Esophagus (tissue), 2 donors: ENCODE results near the gene KIAA0513. TPM values are rescaled to one million over a fixed set of nuclear protein-coding genes. Genes with fewer than 3 reads are reported as not detected.

Source experiments
- H3K27ac ChIP-seq, 2 donors: one replicate each; pipeline ENCODE4 v1.5.1; 2013; ENCODE audit warnings: low read depth in 2 of 2, mild to moderate bottlenecking in 2 of 2, inconsistent platforms in 1 of 2, low read length in 1 of 2, moderate library complexity in 1 of 2
- H3K27me3 ChIP-seq, 2 donors: one replicate each; pipeline ENCODE4 v1.6.1; 2013; ENCODE audit warnings: low read length in 2 of 2, control low read depth in 1 of 2, mild to moderate bottlenecking in 1 of 2; ENCODE audit not compliant: insufficient read depth in 2 of 2, control insufficient read depth in 1 of 2
- H3K36me3 ChIP-seq, 2 donors: one replicate each; pipeline ENCODE4 v1.6.1; 2013; ENCODE audit warnings: low read length in 1 of 2; ENCODE audit not compliant: control insufficient read depth in 2 of 2, insufficient read depth in 2 of 2
- H3K4me1 ChIP-seq, 2 donors: one replicate each; pipeline ENCODE4 v1.6.1; 2013; ENCODE audit warnings: low read length in 1 of 2; ENCODE audit not compliant: control insufficient read depth in 2 of 2, insufficient read depth in 2 of 2
- H3K4me3 ChIP-seq, 2 donors: one replicate each; pipeline ENCODE4 v1.5.1; 2013; ENCODE audit warnings: low read length in 2 of 2, mild to moderate bottlenecking in 2 of 2, low read depth in 1 of 2, moderate library complexity in 1 of 2
- H3K9me3 ChIP-seq, 2 donors: one replicate each; pipeline ENCODE4 v1.6.1; 2013; ENCODE audit warnings: mild to moderate bottlenecking in 2 of 2, low read depth in 1 of 2, low read length in 1 of 2, moderate library complexity in 1 of 2; ENCODE audit not compliant: control insufficient read depth in 2 of 2, insufficient read depth in 1 of 2
- WGBS, 2 donors: extraction: QIAGEN DNeasy Blood & Tissue Kit; methylation state at CpG; one replicate each; pipeline ENCODE4 v1.1.7; 2013; 5-methylcytosine and 5-hydroxymethylcytosine counted together
- polyA plus RNA-seq, 2 donors: library from polyadenylated mRNA; stranded (reverse); fragments of 200-250 nt; gene quantifications; one replicate each; pipeline ENCODE4 v1.2.3, GENCODE V29; 2013
- donor health status: healthy with polysubstance abuse.
- donor health status: Bipolar disorder and iron deficiency.

KIAA0513 gene
- polyA plus RNA-seq, 2 donors, result 3.0 to 3.7 TPM

GRCh38 chr16:85065099-85065498 is 37.5 kb downstream of the KIAA0513 start:
- H3K9me3 ChIP-seq, result no peaks in the 10 kb centered on the region
- H3K27ac ChIP-seq, result no peak overlapping the region
- H3K36me3 ChIP-seq, result peaks cover 0 to 13% of the 10 kb centered on the region in 2 donors
- H3K27me3 ChIP-seq, result no peaks in the 10 kb centered on the region
- whole genome bisulfite sequencing, 2 donors, result 91 to 94% methylated on average over 13 of the region's 13 CpGs
- no peak overlapping the region for H3K4me3 ChIP-seq
- H3K4me1 ChIP-seq, result peaks cover 0 to 7% of the 10 kb centered on the region in 2 donors

GRCh38 chr16:85066346-85066885 is 38.8 kb downstream of the KIAA0513 start:
- no peaks in the 10 kb centered on the region for H3K9me3 ChIP-seq
- peaks cover 0 to 7% of the 10 kb centered on the region in 2 donors for H3K4me1 ChIP-seq
- H3K27me3 ChIP-seq, result no peaks in the 10 kb centered on the region
- no peak overlapping the region for H3K4me3 ChIP-seq
- WGBS, 2 donors, result 88 to 90% methylated on average over 12 of the region's 12 CpGs
- H3K27ac ChIP-seq, result no peak overlapping the region
- H3K36me3 ChIP-seq, result peaks cover 0 to 10% of the 10 kb centered on the region in 2 donors

GRCh38 chr16:85067024-85067423 is 39.4 kb downstream of the KIAA0513 start:
- WGBS, 2 donors, result 95% methylated on average over 18 of the region's 18 CpGs
- H3K4me1 ChIP-seq, result peaks cover 0 to 7% of the 10 kb centered on the region in 2 donors
- H3K9me3 ChIP-seq, result no peaks in the 10 kb centered on the region
- no peak overlapping the region for H3K27ac ChIP-seq
- H3K4me3 ChIP-seq, result no peak overlapping the region
- H3K27me3 ChIP-seq, result no peaks in the 10 kb centered on the region
- peaks cover 0 to 10% of the 10 kb centered on the region in 2 donors for H3K36me3 ChIP-seq

GRCh38 chr16:85067426-85067825 is 39.8 kb downstream of the KIAA0513 start:
- WGBS, 2 donors, result 78 to 84% methylated on average over 8 of the region's 8 CpGs
- no peak overlapping the region for H3K4me3 ChIP-seq
- no peak overlapping the region for H3K27ac ChIP-seq
- H3K36me3 ChIP-seq, result peaks cover 0 to 10% of the 10 kb centered on the region in 2 donors
- no peaks in the 10 kb centered on the region for H3K27me3 ChIP-seq
- H3K9me3 ChIP-seq, result no peaks in the 10 kb centered on the region
- H3K4me1 ChIP-seq, result peaks cover 0 to 7% of the 10 kb centered on the region in 2 donors

GRCh38 chr16:85068746-85069145 is 41.2 kb downstream of the KIAA0513 start:
- H3K4me3 ChIP-seq, result no peak overlapping the region
- H3K27me3 ChIP-seq, result no peaks in the 10 kb centered on the region
- peaks cover 0 to 11% of the 10 kb centered on the region in 2 donors for H3K4me1 ChIP-seq
- peaks cover 0 to 19% of the 10 kb centered on the region in 2 donors for H3K36me3 ChIP-seq
- WGBS, 2 donors, result 85 to 92% methylated on average over 8 of the region's 8 CpGs
- no peak overlapping the region for H3K27ac ChIP-seq
- H3K9me3 ChIP-seq, result no peaks in the 10 kb centered on the region

- Histone ChIP-seq H3K27me3 (no peaks in the 10 kb centered on the region), H3K4me3 (no peak overlapping the region), H3K9me3 (no peaks in the 10 kb centered on the region), H3K27ac (no peak overlapping the region), H3K4me1 (peaks cover 0 to 11% of the 10 kb centered on the region in 2 donors), H3K36me3 (peaks cover 0 to 19% of the 10 kb centered on the region in 2 donors)
- WGBS, 2 donors, result 89 to 95% methylated on average over 7 of the region's 7 CpGs
These were observed 41.6 kb downstream of the KIAA0513 start for GRCh38 chr16:85069171-85069570.

- H3K36me3 ChIP-seq, result peaks cover 0 to 16% of the 10 kb centered on the region in 2 donors
- peak overlapping the region in 1 of 2 donors; percentile 48 for H3K27ac ChIP-seq
- peaks cover 0 to 9% of the 10 kb centered on the region in 2 donors for H3K4me1 ChIP-seq
- no peak overlapping the region for H3K4me3 ChIP-seq
- H3K9me3 ChIP-seq, result no peaks in the 10 kb centered on the region
- no peaks in the 10 kb centered on the region for H3K27me3 ChIP-seq
- 76 to 83% methylated on average over 8 of the region's 8 CpGs for WGBS, 2 donors
These were observed 44.7 kb downstream of the KIAA0513 start for GRCh38 chr16:85072076-85072860.

GRCh38 chr16:85072947-85073346 is 45.4 kb downstream of the KIAA0513 start:
- no peaks in the 10 kb centered on the region for H3K9me3 ChIP-seq
- peaks cover 0 to 9% of the 10 kb centered on the region in 2 donors for H3K4me1 ChIP-seq
- no peak overlapping the region for H3K4me3 ChIP-seq
- H3K27ac ChIP-seq, result peak overlapping the region; percentile 43 to 48
- 41 to 59% methylated on average over 13 of the region's 13 CpGs for WGBS, 2 donors
- H3K36me3 ChIP-seq, result peaks cover 0 to 16% of the 10 kb centered on the region in 2 donors
- no peaks in the 10 kb centered on the region for H3K27me3 ChIP-seq

GRCh38 chr16:85074225-85074914 is 46.8 kb downstream of the KIAA0513 start:
- no peak overlapping the region for H3K4me3 ChIP-seq
- no peak overlapping the region for H3K27ac ChIP-seq
- WGBS, 2 donors, result 90 to 93% methylated on average over 6 of the region's 6 CpGs
- H3K4me1 ChIP-seq, result peaks cover 0 to 9% of the 10 kb centered on the region in 2 donors
- no peaks in the 10 kb centered on the region for H3K27me3 ChIP-seq
- no peaks in the 10 kb centered on the region for H3K9me3 ChIP-seq
- H3K36me3 ChIP-seq, result peaks cover 0 to 25% of the 10 kb centered on the region in 2 donors
